HCT116 (cell line): ENCODE measurements around the gene CCM2. TPM values are rescaled to one million over a fixed set of nuclear protein-coding genes. Genes with fewer than 3 reads are reported as not detected.

Source experiments
- ATAC-seq: fragments of 200-7000 bp; cut with Tn5 transposase; 2 replicates; pipeline ENCODE4 v1.9.1; 2020; ENCODE audit warnings: mild to moderate bottlenecking, moderate library complexity
- BruUV-seq: library from RNA; stranded (reverse); fragments of 400-500 nt; replicated peaks from 2 replicates; lab custom pipeline; 2021; lab: Mats Ljungman, UMichigan
- CTCF ChIA-PET: fragments of 300-600 bp; sonication (Branson Sonifier 250); formaldehyde crosslinking; loops from one replicate; lab custom pipeline; 2021; ENCODE audit warnings: antibody characterized with exemption; lab: Charles Lee
- POLR2A ChIA-PET: fragments of 300-600, 350-600 bp; sonication (Branson Sonifier 250); formaldehyde crosslinking; loops from one replicate; lab custom pipeline; 2021; ENCODE audit warnings: antibody characterized with exemption; lab: Charles Lee
- RAD21 ChIA-PET, 2 experiments: fragments of 300-600 bp; sonication (Branson Sonifier 250); formaldehyde crosslinking; loops; one replicate each; lab custom pipeline; 2023; ENCODE audit warnings: low total read pairs in 2 of 2; ENCODE audit not compliant: uncharacterized antibody in 2 of 2, unreplicated experiment in 2 of 2, low non-redundant PET in 1 of 2; lab: Charles Lee
- DNase-seq: peaks from one replicate; pipeline ENCODE4 v3.0.0-alpha.2; 2010; ENCODE audit warnings: low read depth, low spot score
- H2AFZ ChIP-seq: fragments of 200-600 bp; shearing (Covaris generic), sonication (generic); 2 replicates; pipeline ENCODE4 v1.6.1; 2017; ENCODE audit warnings: low read depth, mixed run types, mixed read lengths, antibody characterized with exemption, low read length; ENCODE audit not compliant: poor library complexity, severe bottlenecking
- H3K27ac ChIP-seq: 2 replicates; pipeline ENCODE4 v1.5.1; 2012; ENCODE audit warnings: low read depth, low read length
- H3K27me3 ChIP-seq: fragments of 200-600 bp; sonication (generic); 2 replicates; pipeline ENCODE4 v1.6.1; 2016; ENCODE audit warnings: mixed run types, low read length, mixed read lengths; ENCODE audit not compliant: insufficient read depth
- H3K36me3 ChIP-seq, 2 experiments: fragments of 200-500 bp in 1 of 2; fragments of 200-600 bp in 1 of 2; sonication (Bioruptor generic) in 1 of 2; sonication (generic) in 1 of 2; 2 replicates each; pipeline versions ENCODE4 v1.5.1 to v1.6.1; 2014 to 2016; ENCODE audit warnings: low read length in 2 of 2, inconsistent platforms in 1 of 2, mixed read lengths in 1 of 2, mixed run types in 1 of 2; ENCODE audit not compliant: insufficient read depth in 2 of 2, control insufficient read depth in 1 of 2
- H3K4me1 ChIP-seq, 2 experiments: fragments of 200-600 bp in 1 of 2; sonication (generic) in 1 of 2; 2 replicates each; pipeline versions ENCODE4 v1.5.1 to v1.6.1; 2012 to 2017; ENCODE audit warnings: low read length in 2 of 2, inconsistent platforms in 1 of 2, mild to moderate bottlenecking in 1 of 2, mixed read lengths in 1 of 2, mixed run types in 1 of 2, moderate library complexity in 1 of 2; ENCODE audit not compliant: insufficient read depth in 2 of 2, control insufficient read depth in 1 of 2
- H3K4me2 ChIP-seq: fragments of 200-600 bp; sonication (generic); 2 replicates; pipeline ENCODE4 v1.6.1; 2017; ENCODE audit warnings: mixed run types, low read length, mixed read lengths
- H3K4me3 ChIP-seq, 2 experiments: fragments of 200-600 bp in 1 of 2; sonication (generic) in 1 of 2; replicated peaks in 1 of 2; 2 replicates each; pipeline ENCODE4 v1.5.1; 2011 to 2016; ENCODE audit warnings: low read length in 2 of 2, control low read depth in 1 of 2, low read depth in 1 of 2, mild to moderate bottlenecking in 1 of 2, mixed read lengths in 1 of 2, mixed run types in 1 of 2
- H3K79me2 ChIP-seq: fragments of 200-600 bp; sonication (generic); 2 replicates; pipeline ENCODE4 v1.6.1; 2017; ENCODE audit warnings: mild to moderate bottlenecking, mixed run types, low read length, moderate library complexity, mixed read lengths; ENCODE audit not compliant: insufficient read depth
- H3K9ac ChIP-seq: fragments of 200-600 bp; sonication (generic); 2 replicates; pipeline ENCODE4 v1.6.1; 2016; ENCODE audit warnings: low read length, mixed read lengths
- H3K9me2 ChIP-seq: fragments of 200-600 bp; sonication (generic), shearing (Covaris generic); 2 replicates; pipeline ENCODE4 v1.6.1; 2017; ENCODE audit warnings: mixed run types, mild to moderate bottlenecking, moderate library complexity; ENCODE audit not compliant: insufficient read depth
- H3K9me3 ChIP-seq, 2 experiments: fragments of 200-500 bp in 1 of 2; fragments of 200-600 bp in 1 of 2; sonication (Bioruptor generic) in 1 of 2; sonication (generic) in 1 of 2; 2 replicates each; pipeline ENCODE4 v1.6.1; 2014 to 2017; ENCODE audit warnings: low read length in 2 of 2, mixed read lengths in 2 of 2, inconsistent platforms in 1 of 2, low read depth in 1 of 2, mild to moderate bottlenecking in 1 of 2, mixed run types in 1 of 2, moderate library complexity in 1 of 2; ENCODE audit not compliant: control insufficient read depth in 1 of 2, insufficient read depth in 1 of 2
- H4K20me1 ChIP-seq: fragments of 200-600 bp; sonication (generic), shearing (Covaris generic); 2 replicates; pipeline ENCODE4 v1.6.1; 2017; ENCODE audit warnings: mixed run types, mild to moderate bottlenecking, moderate library complexity; ENCODE audit not compliant: insufficient read depth
- ATF3 ChIP-seq: IDR thresholded peaks from 2 replicates; pipeline ENCODE4 v1.6.1; 2012
- CBX3 ChIP-seq: IDR thresholded peaks from 2 replicates; pipeline ENCODE4 v1.6.1; 2012; ENCODE audit warnings: low read depth
- CEBPB ChIP-seq: IDR thresholded peaks from 2 replicates; pipeline ENCODE4 v1.6.1; 2012; ENCODE audit warnings: low read depth
- EZH2phosphoT487 ChIP-seq: fragments of 200-600 bp; IDR thresholded peaks from 2 replicates; pipeline ENCODE4 v1.6.1; 2018; ENCODE audit warnings: antibody characterized with exemption, borderline replicate concordance
- POLR2A ChIP-seq: IDR thresholded peaks from 2 replicates; pipeline ENCODE4 v1.7.0; 2011; ENCODE audit warnings: borderline replicate concordance; ENCODE audit not compliant: insufficient read depth, insufficient read length; ENCODE audit errors: extremely low read depth
- RAD21 ChIP-seq: IDR thresholded peaks from 2 replicates; pipeline ENCODE4 v1.6.1; 2012; ENCODE audit warnings: low read depth, mild to moderate bottlenecking
- REST ChIP-seq: IDR thresholded peaks from 2 replicates; pipeline ENCODE4 v1.6.1; 2012; ENCODE audit warnings: low read depth
- SIN3A ChIP-seq: IDR thresholded peaks from 2 replicates; pipeline ENCODE4 v1.6.1; 2012; ENCODE audit warnings: low read depth
- SRF ChIP-seq: IDR thresholded peaks from 2 replicates; pipeline ENCODE4 v1.6.1; 2012; ENCODE audit warnings: low read depth
- TCF7L2 ChIP-seq: IDR thresholded peaks from 2 replicates; pipeline ENCODE4 v1.7.0; 2011; ENCODE audit warnings: borderline replicate concordance, inconsistent platforms; ENCODE audit not compliant: insufficient read depth, insufficient read length; ENCODE audit errors: extremely low read depth
- intact Hi-C: fragments of 100-400 bp; cut with micrococcal nuclease; formaldehyde crosslinking; loops from 2 replicates; pipeline ENCODE4 v1.10.0; 2022
- total RNA-seq: library from RNA; stranded (reverse); gene quantifications from one replicate; pipeline ENCODE4 v1.2.1, GENCODE V29; 2021; ENCODE audit not compliant: unreplicated experiment
- TF ChIP-seq, protein P1 (sequence below): IDR thresholded peaks from 2 replicates; pipeline ENCODE4 v1.6.1; 2012

The CCM2 gene
- total RNA-seq, 1 experiment from 2014 or later = 34.4 TPM

DNA sequence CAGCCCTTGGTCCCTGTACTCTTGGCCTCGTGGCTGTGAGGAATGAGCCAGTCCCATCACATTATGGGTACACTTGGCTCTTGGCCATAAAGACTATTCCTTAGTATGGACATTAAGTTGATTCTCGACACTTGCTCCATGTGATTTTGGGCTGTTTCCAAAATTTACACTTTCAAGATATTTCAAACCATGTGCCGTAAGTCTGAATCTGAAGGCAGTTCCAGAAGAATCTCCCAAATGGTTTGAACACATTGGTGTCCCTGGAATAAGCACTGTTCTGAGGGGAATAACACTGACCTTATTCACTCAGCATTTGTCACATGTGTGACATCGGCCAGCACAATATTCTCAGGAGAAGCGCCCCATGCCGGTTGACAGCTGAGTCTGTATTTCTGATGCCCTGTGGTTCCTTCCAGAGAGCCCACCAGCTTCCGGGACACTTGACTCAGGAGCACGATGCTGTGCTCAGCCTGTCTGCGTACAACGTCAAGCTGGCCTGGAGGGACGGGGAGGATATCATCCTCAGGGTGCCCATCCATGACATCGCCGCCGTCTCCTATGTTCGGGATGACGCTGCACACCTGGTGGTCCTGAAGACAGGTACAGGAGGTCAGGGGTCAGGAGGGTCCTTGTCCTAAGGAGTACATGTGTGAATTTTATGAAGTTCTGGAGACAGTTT lies 64.2 kb downstream of the CCM2 start:
- no peak overlapping the region for H3K4me2 ChIP-seq
- no peaks in the 10 kb centered on the region for H3K9me2 ChIP-seq
- H3K4me3 ChIP-seq = no peak overlapping the region
- H3K79me2 ChIP-seq = peaks cover 4% of the 10 kb centered on the region; the same call in 1 of the 2 replicates
- H3K9ac ChIP-seq = no peak overlapping the region
- no peak overlapping the region for H3K27ac ChIP-seq
- ChIA-PET CTCF (no interaction called here), POLR2A (no interaction called here), RAD21 (no interaction called here)
- intact Hi-C loops = no loop called here
- no peak for DNase-seq
- H3K27me3 ChIP-seq = no peaks in the 10 kb centered on the region
- TF ChIP-seq TCF7L2 (no peak), RAD21 (no peak)
- H4K20me1 ChIP-seq = no peaks in the 10 kb centered on the region
- no peaks in the 10 kb centered on the region for H3K9me3 ChIP-seq
- H3K4me1 ChIP-seq = peaks cover 12 to 19% of the 10 kb centered on the region in 2 experiments
- H2AFZ ChIP-seq = no peak overlapping the region
- no peak for ATAC-seq
- no peaks in the 10 kb centered on the region; a peak in 1 of 4 replicates for H3K36me3 ChIP-seq
- no TSS peak for BruUV-seq

DNA sequence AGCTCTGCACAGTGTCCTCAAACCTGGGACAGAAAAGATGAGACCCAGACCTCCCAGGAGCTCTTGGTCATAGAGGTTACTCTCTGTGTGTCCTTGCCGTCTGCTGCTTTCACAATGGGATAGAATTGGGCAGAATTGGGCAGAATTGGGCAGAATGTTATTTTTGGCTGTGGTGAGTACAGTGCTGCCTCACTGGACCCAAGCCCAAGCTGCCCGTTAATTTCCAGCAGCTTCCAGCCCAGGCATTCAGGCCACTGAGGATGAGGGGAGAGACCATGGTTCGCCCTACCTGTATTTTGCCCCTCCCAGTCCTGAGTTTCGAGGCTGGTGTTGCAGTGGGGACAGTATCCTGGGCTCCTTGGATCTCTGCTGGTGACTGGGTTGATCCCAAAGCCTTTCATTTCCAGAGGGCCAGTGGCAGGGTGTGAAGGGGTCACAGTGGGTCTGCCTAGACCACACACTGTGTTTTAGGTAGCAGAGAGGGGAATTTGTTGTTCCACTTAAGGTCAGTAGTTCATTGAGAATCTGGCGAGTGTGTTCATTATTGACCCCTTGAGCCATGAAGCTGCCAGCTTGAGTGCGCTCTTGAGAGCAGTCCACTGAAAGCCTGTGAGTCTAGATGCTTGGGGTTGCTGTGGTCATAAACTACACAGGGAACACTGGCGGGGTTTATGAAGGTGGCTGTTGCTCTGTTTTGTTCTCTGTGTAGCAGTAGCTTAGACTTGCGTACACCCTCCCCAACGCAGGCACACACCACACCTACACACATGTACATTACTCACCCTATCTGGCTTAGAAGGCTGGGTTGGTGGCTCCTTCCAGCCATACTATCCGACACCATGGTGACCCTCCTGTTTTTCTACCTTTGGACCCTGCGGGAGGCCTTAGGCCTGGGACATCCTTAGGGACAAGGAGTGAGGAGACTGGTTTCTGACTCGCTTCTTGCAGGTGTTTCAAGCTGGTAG lies 65.3 kb downstream of the CCM2 start:
- intact Hi-C loops = no loop called here
- Histone ChIP-seq H3K27me3 (no peaks in the 10 kb centered on the region), H3K4me1 (peaks cover 12 to 20% of the 10 kb centered on the region in 2 experiments), H3K79me2 (peaks cover 4% of the 10 kb centered on the region; the same call in 1 of the 2 replicates), H2AFZ (no peak overlapping the region), H3K36me3 (no peaks in the 10 kb centered on the region; a peak in 1 of 4 replicates), H3K27ac (no peak overlapping the region), H3K4me3 (no peak overlapping the region), H3K9me3 (no peaks in the 10 kb centered on the region), H3K9ac (no peak overlapping the region), H4K20me1 (no peaks in the 10 kb centered on the region), H3K9me2 (no peaks in the 10 kb centered on the region), H3K4me2 (no peak overlapping the region)
- DNase-seq = no peak
- TF ChIP-seq SIN3A (no peak), EZH2phosphoT487 (no peak), SRF (no peak), CBX3 (no peak), CEBPB (no peak), REST (no peak), ATF3 (no peak), POLR2A (no peak)
- TF ChIP-seq, protein P1, sequence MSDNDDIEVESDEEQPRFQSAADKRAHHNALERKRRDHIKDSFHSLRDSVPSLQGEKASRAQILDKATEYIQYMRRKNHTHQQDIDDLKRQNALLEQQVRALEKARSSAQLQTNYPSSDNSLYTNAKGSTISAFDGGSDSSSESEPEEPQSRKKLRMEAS = no peak
- no TSS peak for BruUV-seq
- CTCF ChIA-PET = no interaction called here
- POLR2A ChIA-PET = no interaction called here
- RAD21 ChIA-PET = no interaction called here
- ATAC-seq = no peak
